Mucosa of rectum (tissue), 2 donors: ENCODE measurements around the gene RAET1E.
"Not testable (repeated sequence)": the region's sequence is repeated elsewhere in the genome, so short reads cannot be mapped to it uniquely, and the experiment has no call there.

Source experiments
- H3K27ac ChIP-seq, 2 donors: one replicate each; pipeline ENCODE4 v1.7.0; 2013; ENCODE audit warnings: inconsistent platforms in 2 of 2, low read depth in 2 of 2, low read length in 2 of 2
- H3K27me3 ChIP-seq, 2 donors: one replicate each; pipeline ENCODE4 v1.7.0; 2013; ENCODE audit warnings: low read length in 2 of 2; ENCODE audit not compliant: control insufficient read depth in 2 of 2, insufficient read depth in 2 of 2
- H3K36me3 ChIP-seq, 2 donors: one replicate each; pipeline ENCODE4 v1.7.0; 2013; ENCODE audit warnings: low read length in 2 of 2; ENCODE audit not compliant: control insufficient read depth in 2 of 2, insufficient read depth in 2 of 2
- H3K4me1 ChIP-seq, 2 donors: one replicate each; pipeline ENCODE4 v1.7.0; 2013; ENCODE audit warnings: low read length in 2 of 2, mild to moderate bottlenecking in 1 of 2; ENCODE audit not compliant: control insufficient read depth in 2 of 2, insufficient read depth in 2 of 2
- H3K4me3 ChIP-seq, 2 donors: one replicate each; pipeline ENCODE4 v1.7.0; 2013; ENCODE audit warnings: low read length in 2 of 2
- H3K9ac ChIP-seq, 2 donors: one replicate each; pipeline ENCODE4 v1.7.0; 2013; ENCODE audit warnings: low read length in 2 of 2, low read depth in 1 of 2, mild to moderate bottlenecking in 1 of 2
- H3K9me3 ChIP-seq, 2 donors: one replicate each; pipeline ENCODE4 v1.7.0; 2013; ENCODE audit warnings: low read length in 2 of 2; ENCODE audit not compliant: control insufficient read depth in 2 of 2
- donor health status: healthy.
- donor health status: Normal muscosa, but diverticular disease.

Gene RAET1E

DNA sequence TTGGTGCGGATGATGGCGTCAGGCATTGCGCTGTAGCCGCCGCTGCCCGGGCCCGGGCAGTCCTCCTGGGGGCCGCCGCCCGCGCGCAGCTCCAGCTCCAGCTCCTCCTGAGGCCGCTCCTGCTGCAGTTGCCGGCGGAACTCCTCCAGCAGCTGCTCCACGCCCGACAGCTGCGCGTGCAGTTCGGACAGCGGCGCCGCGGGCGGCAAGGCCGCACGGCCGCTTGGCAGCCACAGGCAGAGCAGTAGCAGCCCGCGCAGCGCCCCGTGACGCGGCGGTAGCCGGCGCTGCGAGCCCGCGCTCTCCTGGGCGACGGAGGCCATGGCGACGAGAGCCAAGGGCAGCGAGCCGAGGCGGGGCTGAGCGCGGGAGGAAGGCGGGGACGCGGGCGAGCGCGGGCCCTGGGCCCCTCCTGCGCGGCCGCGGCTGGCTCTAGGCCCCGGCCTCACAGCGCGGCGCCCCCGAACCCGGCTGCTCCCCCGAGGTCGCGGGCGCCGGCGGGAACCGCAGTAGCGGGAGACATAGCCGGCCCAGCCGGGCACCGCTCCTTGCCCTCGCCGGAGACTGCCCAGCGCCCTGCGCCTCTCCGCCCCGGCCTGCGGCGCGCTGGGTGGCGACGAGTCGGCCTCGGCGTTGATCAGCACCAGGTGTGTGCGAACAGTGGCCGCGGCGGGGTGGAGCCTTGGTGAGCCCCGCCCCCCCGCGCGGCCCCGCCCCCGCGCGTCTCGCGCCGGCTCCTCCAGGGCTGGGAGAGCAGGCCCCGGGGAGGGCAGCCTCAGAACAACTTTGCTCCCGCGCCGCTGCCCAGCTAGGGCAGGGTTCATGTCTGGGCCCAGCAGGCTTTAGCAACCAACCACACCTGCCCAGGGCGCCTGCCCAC is 34.0 kb downstream of the RAET1E start, which contains the start of gene LRP11:
TSS of gene LRP11 (minus strand) at position 662 of the 880 bp plus-strand sequence. CDS start at position 323, 339 bp downstream.
- peaks cover 4 to 5% of the 10 kb centered on the region in 2 donors for H3K4me1 ChIP-seq
- peak within 1 kb of the TSS; percentile 89 to 94 for H3K27ac ChIP-seq
- H3K4me3 ChIP-seq = peak within 1 kb of the TSS; percentile 71 to 76
- no peaks in the 10 kb centered on the region for H3K27me3 ChIP-seq
- no peaks in the 10 kb centered on the region for H3K9me3 ChIP-seq
- H3K36me3 ChIP-seq = no peaks in the 10 kb centered on the region
- H3K9ac ChIP-seq = peak within 1 kb of the TSS; percentile 52 to 83

DNA sequence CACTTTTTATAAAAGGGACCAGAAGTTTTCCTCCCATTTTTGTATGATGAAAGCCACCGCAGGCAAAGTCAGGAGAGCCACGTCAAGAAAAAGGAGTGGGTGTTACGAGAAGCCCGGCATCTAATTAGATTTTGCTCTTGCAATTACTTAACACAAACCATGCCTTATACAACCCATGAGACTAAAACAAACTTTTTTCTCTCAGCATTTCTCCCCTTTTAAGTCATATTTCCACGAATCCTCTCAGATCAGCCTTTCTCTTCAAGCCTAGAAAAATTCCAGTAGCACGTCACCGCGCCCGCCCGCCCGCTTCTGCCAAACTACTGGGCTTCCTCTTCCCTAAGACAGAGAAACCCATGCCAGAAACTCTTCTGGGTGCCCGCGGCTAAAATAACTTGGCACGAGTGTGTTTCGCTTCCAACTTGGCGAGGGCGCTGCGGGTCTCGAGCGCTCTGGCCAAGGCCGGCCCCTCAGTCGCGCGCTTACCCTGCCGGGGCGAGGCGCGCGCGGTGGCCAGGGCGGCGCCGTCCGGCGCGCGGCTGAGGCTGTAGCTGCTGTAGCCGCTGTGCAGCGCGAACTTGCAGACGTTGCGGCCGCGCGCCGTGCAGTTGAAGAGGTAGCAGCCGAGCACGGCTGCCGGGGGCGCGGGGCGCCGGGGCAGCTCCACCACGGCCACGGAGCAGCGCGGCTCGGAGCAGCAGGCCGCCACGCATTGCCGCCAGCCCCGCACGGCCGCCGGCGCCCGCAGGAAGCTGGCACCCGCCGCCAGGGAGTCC is 34.8 kb downstream of the RAET1E start:
- peak overlapping the region; percentile 71 to 76 for H3K4me3 ChIP-seq
- H3K27ac ChIP-seq = peak overlapping the region; percentile 89 to 94
- H3K36me3 ChIP-seq = no peaks in the 10 kb centered on the region
- no peaks in the 10 kb centered on the region for H3K27me3 ChIP-seq
- H3K4me1 ChIP-seq = peaks cover 4 to 5% of the 10 kb centered on the region in 2 donors
- H3K9ac ChIP-seq = peak overlapping the region; percentile 52 to 83
- no peaks in the 10 kb centered on the region for H3K9me3 ChIP-seq

DNA sequence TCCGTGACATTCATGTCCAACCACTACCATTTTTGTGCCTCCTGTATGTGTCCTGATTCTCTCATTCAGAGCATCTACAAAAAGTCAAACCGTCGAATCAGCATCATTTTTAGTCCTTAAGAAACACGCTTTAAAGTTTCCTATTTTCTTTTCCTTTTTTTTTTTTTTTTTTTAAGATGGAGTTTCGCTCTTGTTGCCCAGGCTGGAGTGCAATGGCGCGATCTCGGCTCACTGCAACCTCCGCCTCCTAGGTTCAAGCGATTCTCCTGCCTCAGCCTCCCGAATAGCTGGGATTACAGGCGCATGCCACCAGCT is 35.5 kb downstream of the RAET1E start:
- not testable (repeated sequence) for H3K9ac ChIP-seq, H3K4me1 ChIP-seq, H3K9me3 ChIP-seq, H3K27ac ChIP-seq, H3K27me3 ChIP-seq, H3K4me3 ChIP-seq, H3K36me3 ChIP-seq

DNA sequence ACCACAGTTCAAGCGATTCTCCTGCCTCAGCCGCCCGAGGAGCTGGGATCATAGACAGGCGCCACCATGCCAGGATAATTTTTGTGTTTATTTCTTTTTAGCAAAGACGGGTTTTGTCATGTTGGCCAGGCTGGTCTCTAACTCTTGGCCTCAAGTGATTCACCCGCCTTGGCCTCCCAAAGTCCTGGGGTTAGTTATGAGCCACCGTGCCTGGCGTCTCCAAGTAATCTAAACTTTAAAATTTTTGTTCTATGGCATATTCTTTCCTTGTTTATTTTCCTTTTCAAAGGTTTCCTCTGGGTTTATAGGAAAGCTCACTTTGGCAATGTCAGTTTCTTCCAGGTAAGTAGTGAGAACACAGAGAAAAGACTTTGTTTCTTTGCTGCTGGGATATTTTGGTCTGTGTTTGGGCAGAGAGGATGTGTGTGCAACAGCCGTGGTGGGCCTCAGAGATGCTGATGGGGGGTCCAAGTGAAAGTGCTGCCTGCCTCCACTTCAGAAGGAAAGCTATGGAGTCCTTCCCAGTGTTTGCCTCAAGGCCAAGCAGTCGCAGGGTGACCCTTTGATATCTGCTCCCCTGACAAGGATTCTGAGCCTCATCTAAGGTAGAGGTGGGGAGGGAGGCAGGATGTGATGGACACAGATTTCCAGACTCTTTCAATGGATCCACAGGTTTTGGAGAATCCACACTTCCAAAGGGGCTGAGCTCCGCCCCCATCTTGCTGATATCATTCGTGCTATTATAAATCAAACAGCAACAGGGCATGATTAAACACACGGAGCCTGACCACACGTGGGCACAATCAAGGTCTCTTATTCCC is 36.1 kb downstream of the RAET1E start:
- no peaks in the 10 kb centered on the region for H3K27me3 ChIP-seq
- H3K27ac ChIP-seq = no peak overlapping the region
- H3K4me1 ChIP-seq = peaks cover 4 to 5% of the 10 kb centered on the region in 2 donors
- no peak overlapping the region for H3K4me3 ChIP-seq
- H3K9me3 ChIP-seq = no peaks in the 10 kb centered on the region
- no peak overlapping the region for H3K9ac ChIP-seq
- H3K36me3 ChIP-seq = no peaks in the 10 kb centered on the region

DNA sequence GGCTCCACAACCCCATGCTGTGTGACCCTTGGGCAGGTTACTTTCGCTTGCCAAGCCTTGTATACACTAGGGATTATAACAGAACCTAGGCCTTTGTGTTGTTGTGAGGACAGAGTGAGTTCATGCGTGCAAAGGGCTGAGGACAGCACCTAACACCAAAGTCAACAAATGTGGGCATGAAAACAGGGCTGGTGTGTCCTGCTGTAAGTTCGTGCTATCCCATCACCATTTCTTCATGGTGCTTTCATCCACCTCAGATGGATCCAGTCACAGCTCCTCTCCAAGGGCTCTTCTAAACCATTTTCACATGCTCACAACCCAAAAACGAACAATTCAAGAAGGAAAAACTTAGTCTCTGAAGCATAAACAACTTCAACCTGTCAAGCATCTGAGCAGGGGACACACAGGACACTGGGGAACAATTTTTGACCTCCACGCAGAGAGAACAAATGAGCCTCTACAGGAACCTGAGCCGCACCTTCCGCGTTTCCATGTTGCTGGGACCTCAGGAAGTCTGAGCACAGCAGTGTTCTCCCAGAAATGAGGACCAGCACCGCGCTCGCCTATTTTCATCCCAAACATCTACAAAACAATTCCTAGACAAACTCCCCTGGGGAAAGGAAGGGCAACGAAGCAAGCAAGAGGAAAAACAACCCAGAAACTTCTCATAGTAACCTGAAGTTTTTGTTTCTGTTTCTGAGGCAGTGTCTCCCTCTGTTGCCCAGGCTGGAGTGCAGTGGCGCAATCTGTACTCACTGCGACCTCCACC is 36.9 kb downstream of the RAET1E start:
- H3K27me3 ChIP-seq = no peaks in the 10 kb centered on the region
- no peaks in the 10 kb centered on the region for H3K36me3 ChIP-seq
- H3K4me3 ChIP-seq = no peak overlapping the region
- H3K9ac ChIP-seq = no peak overlapping the region
- H3K9me3 ChIP-seq = no peaks in the 10 kb centered on the region
- H3K27ac ChIP-seq = no peak overlapping the region
- peaks cover 4 to 5% of the 10 kb centered on the region in 2 donors for H3K4me1 ChIP-seq

DNA sequence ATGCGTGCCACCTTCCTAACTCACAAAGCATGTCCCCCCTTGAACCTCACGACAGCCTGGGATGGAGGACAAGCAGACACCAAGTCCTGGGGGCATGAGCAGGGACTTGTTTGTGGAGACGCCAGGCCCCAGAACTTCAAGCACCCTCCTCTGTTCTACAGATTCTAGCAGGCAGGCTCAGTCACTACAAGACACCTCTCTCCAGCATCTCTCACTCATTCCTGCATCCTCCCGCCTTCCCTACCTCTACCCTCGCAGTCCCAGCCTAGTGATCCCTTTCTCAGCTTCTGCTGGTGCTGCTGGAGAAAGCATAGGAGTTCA is 37.4 kb downstream of the RAET1E start:
- Histone ChIP-seq H3K4me3 (no peak overlapping the region), H3K4me1 (peaks cover 4 to 8% of the 10 kb centered on the region in 2 donors), H3K9ac (no peak overlapping the region), H3K27me3 (no peaks in the 10 kb centered on the region), H3K9me3 (no peaks in the 10 kb centered on the region), H3K36me3 (no peaks in the 10 kb centered on the region), H3K27ac (no peak overlapping the region)

DNA sequence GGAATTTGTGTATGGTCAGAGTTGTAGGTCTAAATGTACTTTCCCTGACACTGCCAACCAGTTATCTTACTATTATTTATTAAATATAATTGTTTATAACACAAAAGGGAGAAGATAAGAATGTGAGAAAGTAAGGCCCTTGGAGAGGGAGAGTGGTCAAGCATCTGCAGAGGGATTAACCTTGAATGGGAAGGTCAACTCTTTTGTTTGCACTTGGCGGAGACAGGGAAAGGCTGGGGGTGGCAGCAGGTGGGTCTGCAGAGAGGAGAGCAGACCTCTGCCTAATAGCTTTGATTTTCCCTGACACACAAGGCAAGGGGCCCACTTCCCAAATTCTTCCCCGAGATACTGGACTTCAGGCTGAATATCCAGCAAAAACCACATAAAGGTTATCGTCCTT is 38.0 kb downstream of the RAET1E start:
- no peaks in the 10 kb centered on the region for H3K9me3 ChIP-seq
- no peaks in the 10 kb centered on the region for H3K27me3 ChIP-seq
- H3K4me3 ChIP-seq = no peak overlapping the region
- H3K9ac ChIP-seq = no peak overlapping the region
- H3K36me3 ChIP-seq = no peaks in the 10 kb centered on the region
- H3K4me1 ChIP-seq = peaks cover 8 to 12% of the 10 kb centered on the region in 2 donors
- H3K27ac ChIP-seq = no peak overlapping the region

DNA sequence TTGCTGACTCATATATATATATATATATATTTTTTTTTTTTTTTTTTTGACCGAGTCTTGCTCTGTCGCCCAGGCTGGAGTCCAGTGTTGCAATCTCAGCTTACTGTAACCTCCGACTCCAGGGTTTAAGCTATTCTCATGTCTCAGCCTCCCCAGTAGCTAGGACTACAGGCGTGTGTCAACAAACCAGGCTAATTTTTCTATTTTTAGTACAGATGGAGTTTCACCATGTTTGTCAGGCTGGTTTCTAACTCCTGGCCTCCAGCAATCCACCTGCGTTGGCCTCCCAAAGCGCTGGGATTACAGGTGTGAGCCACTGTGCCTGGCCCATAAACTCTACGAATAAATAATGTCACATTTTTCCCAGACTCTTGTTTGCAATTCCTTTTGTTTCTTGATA is 38.5 kb downstream of the RAET1E start:
- no peak overlapping the region for H3K27ac ChIP-seq
- no peaks in the 10 kb centered on the region for H3K36me3 ChIP-seq
- peaks cover 8 to 9% of the 10 kb centered on the region in 2 donors for H3K4me1 ChIP-seq
- H3K4me3 ChIP-seq = no peak overlapping the region
- no peak overlapping the region for H3K9ac ChIP-seq
- H3K27me3 ChIP-seq = no peaks in the 10 kb centered on the region
- H3K9me3 ChIP-seq = no peaks in the 10 kb centered on the region

DNA sequence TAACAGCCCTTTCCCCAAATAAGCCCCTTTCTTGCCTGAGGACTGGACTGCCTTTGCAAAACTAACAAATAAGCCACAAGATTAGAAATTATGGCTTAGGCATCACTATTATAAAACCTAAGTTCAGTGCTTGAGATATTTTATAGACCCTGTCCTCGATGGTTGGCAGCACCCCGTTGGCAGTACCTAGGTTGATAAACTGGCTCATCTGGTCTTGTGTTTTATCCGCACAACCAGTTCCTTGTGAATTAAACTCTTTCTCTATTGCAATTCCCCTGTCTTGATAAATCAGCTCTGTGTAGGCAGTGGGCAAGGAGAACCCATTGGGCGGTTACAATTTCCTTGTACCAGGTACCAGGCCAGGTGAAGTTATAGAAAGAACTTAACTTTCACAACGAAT is 40.4 kb downstream of the RAET1E start:
- H3K4me1 ChIP-seq = peaks cover 7 to 9% of the 10 kb centered on the region in 2 donors
- H3K9me3 ChIP-seq = no peaks in the 10 kb centered on the region
- H3K9ac ChIP-seq = no peak overlapping the region
- H3K36me3 ChIP-seq = no peaks in the 10 kb centered on the region
- H3K27ac ChIP-seq = no peak overlapping the region
- no peaks in the 10 kb centered on the region for H3K27me3 ChIP-seq
- no peak overlapping the region for H3K4me3 ChIP-seq
